Activated naive CD8-positive, alpha-beta T cell treated with anti-CD3 and anti-CD28 coated beads, Interleukin-2, amount 50 U/mL, for 24 hours (primary cell): ENCODE results near the gene SPTLC3.

Source experiments
- ATAC-seq: fragments of 150-1000 bp; cut with Tn5 transposase; one replicate; pipeline ENCODE4 v1.10.0; 2021
- DNase-seq: peaks from one replicate; pipeline ENCODE4 v3.0.0; 2021
- H3K27ac Mint-ChIP-seq: one replicate; pipeline ENCODE4 v1.8.0; 2021; ENCODE audit warnings: mild to moderate bottlenecking, mixed read lengths
- H3K27me3 Mint-ChIP-seq: one replicate; pipeline ENCODE4 v1.8.0; 2021; ENCODE audit warnings: mixed read lengths
- H3K36me3 Mint-ChIP-seq: one replicate; pipeline ENCODE4 v1.8.0; 2021; ENCODE audit warnings: low read depth, mixed read lengths
- H3K4me1 Mint-ChIP-seq: one replicate; pipeline ENCODE4 v1.8.0; 2021; ENCODE audit warnings: mixed read lengths
- H3K4me3 Mint-ChIP-seq: one replicate; pipeline ENCODE4 v1.8.0; 2021; ENCODE audit warnings: mild to moderate bottlenecking, moderate library complexity, mixed read lengths
- H3K9me3 Mint-ChIP-seq: one replicate; pipeline ENCODE4 v1.8.0; 2021; ENCODE audit warnings: mixed read lengths

Gene SPTLC3

DNA sequence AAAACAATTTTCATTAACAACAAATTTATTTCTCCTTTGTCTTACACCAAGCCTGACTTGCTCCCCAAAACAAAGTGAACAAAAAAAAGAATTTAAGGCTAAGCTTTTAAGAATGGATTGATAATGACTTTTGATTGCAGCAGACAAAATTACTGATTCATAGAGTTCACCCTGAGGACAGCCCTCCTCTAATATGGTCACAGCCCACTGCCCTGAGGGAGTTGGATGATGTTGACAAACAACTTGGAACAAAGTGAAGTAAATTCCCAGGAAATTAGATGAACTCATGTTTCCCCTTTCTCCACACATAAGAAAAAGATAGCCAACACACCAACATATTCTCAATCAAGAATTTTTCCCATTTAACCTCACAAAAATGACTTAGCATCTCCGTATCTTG is 204.6 kb downstream of the SPTLC3 start:
- no peak overlapping the region for H3K27ac Mint-ChIP-seq
- DNase-seq (no peak), ATAC-seq (no peak)
- no peaks in the 10 kb centered on the region for H3K36me3 Mint-ChIP-seq
- peaks cover 14% of the 10 kb centered on the region for H3K4me1 Mint-ChIP-seq
- H3K4me3 Mint-ChIP-seq: no peak overlapping the region
- peaks cover 39% of the 10 kb centered on the region for H3K27me3 Mint-ChIP-seq
- H3K9me3 Mint-ChIP-seq: no peaks in the 10 kb centered on the region

DNA sequence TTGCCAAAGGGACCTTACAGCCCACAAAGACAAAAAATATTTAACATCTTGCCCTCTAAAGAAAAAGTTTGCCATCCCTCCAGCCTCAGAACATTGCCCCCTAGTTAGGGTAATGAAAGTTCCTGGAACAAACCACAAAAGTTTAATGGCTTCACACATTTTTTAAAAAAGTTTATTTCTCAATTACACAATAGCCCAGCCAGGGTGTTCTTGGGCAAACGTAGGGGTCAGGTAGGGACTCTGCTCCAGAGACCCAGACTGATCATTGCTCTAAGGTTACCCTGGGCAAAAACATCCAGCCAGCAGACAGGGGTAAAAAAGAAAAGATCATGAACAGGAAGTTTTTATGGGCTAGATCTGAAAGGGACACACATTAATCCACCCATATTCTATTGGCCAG is 207.8 kb downstream of the SPTLC3 start:
- H3K4me3 Mint-ChIP-seq: no peak overlapping the region
- no peak overlapping the region for H3K27ac Mint-ChIP-seq
- H3K36me3 Mint-ChIP-seq: no peaks in the 10 kb centered on the region
- peaks cover 24% of the 10 kb centered on the region for H3K4me1 Mint-ChIP-seq
- ATAC-seq (no peak), DNase-seq (no peak)
- H3K9me3 Mint-ChIP-seq: no peaks in the 10 kb centered on the region
- H3K27me3 Mint-ChIP-seq: peaks cover 60% of the 10 kb centered on the region
